MV-4-11 (cell line): ENCODE data around the gene IQCN.

Experiments used
- DNase-seq: peaks from one replicate; lab custom pipeline; 2025; lab: John Stamatoyannopoulos, UW

IQCN gene

GRCh38 chr19:18286973-18287635, 12.9 kb upstream of the IQCN start:
- DNase-seq: no peak

GRCh38 chr19:18284712-18285360, 10.6 kb upstream of the IQCN start:
- DNase-seq: no peak

GRCh38 chr19:18283338-18283737, 9.1 kb upstream of the IQCN start:
- no peak for DNase-seq

DNA sequence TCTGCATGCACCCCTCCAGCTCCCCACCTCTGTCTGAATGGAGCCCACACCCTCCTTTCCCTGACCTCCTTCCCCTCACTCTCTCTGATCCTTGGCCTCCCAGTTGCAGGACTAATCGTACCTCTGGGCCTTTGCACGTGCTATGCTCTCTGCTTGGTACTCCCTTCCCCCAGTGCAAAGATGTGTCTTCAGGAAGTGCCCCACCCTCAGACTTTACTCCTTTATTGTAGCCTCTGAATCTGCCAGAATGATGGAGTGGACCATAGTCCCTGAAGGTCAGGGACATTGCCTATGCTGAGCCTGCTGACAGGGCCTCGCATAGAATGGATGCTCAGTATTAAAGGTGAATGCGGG, 8.5 kb upstream of the IQCN start:
- peak; percentile 29 for DNase-seq

DNA sequence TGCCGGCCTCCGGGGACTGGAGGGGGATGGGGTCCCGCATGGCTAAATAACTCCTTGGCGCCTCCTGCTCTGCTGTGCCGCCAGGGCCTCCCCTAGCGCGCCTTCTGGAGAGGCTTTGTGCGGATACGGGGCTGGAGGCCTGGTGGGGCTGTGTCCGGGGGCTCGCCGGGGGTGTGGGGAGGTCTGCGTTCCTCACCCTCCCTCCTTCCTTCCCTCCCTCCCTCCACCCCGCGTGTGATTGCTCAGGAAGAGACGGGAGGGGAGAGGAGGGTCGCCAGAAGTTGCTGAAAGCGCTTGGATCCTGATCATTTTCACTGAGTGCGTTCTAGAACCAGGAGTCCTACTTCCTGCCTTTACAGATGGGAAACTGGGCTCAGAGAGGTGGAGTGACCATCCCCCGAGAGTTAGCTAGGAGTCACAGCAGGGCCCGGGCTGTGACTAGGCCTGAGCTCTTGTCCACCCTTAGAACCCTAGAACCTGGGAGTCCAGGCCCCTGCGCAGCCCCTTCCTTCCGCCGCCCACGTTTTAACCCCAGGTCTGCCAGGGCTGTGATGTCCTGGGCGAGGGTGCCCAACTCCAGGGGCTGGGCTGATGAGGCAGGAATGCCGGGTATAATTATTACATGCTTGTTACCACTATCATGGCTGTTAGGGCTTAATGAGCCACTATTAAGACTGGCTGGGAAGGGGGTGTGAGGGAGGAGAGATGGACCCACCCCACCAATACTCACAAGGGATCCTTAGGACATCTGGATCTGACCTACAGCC, 8.0 kb upstream of the IQCN start:
- DNase-seq: no peak

DNA sequence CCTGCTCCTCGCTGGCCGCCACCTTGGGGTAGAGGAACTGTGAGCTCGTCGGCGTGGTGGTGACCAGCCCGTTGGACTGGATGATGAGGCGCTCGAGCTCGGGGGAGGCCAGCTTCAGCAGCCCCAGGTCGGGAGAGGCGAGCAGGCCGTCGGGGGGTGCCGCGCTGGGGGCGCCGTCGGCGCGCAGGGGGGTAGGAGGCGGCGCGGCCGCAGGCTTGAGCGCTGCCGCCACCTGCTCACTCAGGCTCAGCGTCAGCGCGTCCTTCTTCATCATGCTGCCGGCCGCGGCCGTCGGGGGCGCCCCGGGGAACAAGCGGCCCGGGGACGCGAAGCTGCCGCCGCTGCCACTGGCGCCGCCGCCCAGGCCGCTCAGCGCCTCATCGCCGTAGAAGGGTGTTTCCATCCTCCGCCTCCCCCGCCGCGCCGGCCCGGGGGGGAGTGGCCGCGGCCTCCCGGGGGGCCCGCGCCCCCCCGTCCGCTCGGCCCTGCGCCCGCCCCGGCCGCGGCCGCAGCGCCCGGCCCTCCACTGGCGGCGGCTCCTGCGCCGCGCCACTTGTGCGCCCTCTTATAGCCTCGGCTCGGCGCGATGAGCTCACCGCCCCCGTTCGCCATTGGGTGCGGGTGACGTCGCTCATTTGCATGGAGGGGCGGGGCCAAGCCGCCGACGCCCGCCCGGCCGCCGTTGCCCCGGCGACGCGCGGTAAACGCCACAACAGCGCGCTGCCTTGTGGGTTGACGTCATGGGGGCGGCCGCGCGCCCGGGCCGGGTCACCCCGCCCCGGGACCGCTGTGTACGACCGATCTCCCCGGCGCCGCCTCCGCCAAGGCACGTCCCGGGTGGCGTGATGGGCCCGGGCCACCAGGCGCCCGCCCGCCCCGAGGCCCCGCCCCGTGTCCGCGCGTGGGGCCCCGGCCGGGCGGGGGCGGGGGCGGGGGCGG, 7.1 kb upstream of the IQCN start, which contains the start of gene JUND:
Gene JUND (minus strand): TSS at position 541 of the 939 bp plus-strand sequence. CDS start 138 bp downstream, at position 403.
- peak; percentile 98 for DNase-seq

- peak; percentile 72 for DNase-seq
Measured at GRCh38 chr19:18280247-18281081, 6.2 kb upstream of the IQCN start.

- peak; percentile 92 for DNase-seq
Measured at GRCh38 chr19:18279516-18280246, 5.4 kb upstream of the IQCN start.

DNA sequence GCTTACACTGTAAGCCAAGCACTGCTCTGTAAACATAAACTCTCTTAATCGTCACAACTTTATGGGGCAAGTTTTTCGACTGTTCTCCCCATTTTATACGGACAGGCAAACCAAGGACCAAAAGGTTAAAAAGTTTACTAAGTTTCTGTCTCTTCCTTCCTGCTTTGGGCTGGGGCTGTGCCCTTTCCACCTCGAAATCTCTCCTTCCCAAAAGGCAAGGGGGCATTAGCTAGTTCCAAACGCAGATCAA, 4.9 kb upstream of the IQCN start:
- DNase-seq: no peak

DNA sequence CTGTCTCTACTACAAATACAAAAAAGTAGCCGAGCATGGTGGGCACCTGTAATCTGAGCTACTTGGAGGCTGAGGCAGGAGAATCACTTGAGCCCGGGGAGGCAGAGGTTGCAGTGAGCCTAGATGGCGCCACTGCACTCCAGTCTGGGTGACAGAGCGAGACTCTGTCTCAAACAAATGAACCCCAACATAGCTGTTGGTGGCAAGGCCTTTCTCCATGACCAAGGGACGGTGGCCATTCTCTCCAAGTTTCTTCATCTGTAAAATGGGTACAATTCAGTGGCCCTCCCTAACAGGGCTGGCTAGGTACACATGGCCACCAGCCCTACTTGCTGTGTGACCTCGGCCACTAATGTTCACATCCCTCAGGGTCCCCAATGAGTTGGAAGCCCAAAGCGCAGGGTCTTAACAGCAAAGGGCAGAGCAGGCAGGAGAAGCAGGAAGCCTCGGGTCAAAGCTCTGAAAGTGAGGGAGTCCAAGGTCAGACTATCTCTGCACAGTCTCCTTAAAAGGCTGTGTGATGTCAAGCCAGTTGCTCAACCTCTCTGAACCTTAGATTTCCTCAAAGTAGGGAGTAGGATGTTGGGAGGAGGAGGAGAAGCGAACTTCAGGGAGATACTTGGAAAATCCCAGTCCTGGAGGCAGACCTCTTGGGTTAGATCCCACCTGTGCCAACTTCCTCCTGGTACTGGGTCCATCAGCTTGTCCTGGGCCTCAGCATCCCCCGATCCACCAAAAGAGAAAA, 4.4 kb upstream of the IQCN start:
- DNase-seq: peak; percentile 52

GRCh38 chr19:18274781-18275356, 617 bp upstream of the IQCN start:
- DNase-seq: peak; percentile 92

DNA sequence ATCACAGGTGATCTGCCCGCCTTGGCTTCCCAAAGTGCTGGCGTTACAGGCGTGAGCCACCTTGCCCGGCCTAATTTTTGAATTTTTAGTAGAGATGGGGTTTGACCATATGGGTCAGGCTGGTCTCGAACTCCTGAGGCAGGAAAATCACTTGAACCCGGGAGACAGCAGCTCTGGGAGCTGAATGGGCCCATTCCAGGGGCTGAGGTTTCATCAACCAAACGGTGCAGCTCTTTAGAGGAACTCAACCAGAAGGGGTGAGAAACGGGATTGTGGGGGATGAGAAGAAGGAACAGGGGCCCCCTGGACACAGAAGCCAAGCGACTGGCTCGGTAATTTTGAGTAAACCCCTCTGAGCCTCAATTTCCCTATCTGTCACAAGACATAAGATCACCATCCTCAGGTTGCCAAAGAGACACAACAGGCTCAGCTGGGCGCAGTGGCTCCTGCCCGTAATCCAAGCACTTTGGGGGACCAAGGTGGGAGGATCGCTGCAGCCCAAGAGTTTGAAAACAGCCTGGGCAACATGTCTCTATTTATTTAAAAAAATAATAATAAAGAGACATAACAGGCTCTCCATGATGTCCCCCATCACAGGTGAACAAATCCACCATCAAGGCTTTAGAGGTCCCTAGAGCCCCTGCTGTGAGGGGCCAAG, 562 bp downstream of the IQCN start:
- no peak for DNase-seq

- DNase-seq: no peak
Measured at GRCh38 chr19:18271433-18271841, 2.8 kb downstream of the IQCN start.

DNA sequence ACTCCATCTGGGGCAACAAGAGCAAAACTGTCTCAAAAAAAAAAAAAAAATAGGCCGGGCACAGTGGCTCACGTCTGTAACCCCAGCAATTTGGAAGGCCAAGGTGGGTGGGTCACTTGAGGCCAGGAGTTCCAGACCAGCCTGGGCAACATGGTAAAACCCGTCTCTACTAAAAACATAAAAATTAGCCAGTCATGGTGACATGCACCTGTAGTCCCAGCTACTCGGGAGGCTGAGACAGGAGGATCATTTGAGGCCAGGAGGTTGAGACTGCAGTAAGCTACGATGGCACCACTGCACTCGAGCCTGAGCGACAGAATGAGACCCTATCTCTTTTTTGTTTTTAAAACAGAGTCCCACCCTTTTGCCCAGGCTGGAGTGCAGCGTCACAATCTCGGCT, 3.9 kb downstream of the IQCN start:
- no peak for DNase-seq

DNA sequence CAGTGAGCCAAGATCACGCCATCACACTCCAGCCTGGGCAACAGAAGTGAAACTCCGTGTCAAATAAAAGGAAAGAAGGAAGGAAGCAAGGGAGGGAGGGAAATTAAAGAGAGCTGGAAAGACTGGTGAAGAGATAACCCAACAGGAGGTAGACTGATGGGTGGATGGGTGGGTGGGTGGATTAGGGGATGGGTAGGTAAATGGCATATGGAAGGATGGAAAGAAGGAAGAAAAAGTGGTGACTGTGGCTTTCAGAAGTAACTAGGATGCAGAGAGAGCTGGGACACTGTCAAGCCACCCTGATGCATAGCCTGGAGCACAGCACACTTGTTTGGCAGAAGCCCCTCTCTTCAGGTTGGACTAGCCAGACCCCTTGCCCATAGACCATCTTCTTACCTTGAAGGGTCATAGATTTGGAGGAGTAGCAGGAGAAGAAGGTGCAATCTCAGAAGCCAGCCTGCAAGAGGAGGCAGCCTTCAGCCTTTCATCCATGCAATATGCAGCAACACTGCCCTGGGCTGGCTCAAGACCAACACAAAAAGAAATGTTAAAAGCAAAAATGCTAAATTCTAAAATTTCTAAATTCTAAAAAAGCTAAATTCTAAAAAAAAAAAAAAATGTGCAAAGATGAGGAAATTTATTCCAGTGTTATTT, 5.1 kb downstream of the IQCN start:
- peak; percentile 33 for DNase-seq

DNA sequence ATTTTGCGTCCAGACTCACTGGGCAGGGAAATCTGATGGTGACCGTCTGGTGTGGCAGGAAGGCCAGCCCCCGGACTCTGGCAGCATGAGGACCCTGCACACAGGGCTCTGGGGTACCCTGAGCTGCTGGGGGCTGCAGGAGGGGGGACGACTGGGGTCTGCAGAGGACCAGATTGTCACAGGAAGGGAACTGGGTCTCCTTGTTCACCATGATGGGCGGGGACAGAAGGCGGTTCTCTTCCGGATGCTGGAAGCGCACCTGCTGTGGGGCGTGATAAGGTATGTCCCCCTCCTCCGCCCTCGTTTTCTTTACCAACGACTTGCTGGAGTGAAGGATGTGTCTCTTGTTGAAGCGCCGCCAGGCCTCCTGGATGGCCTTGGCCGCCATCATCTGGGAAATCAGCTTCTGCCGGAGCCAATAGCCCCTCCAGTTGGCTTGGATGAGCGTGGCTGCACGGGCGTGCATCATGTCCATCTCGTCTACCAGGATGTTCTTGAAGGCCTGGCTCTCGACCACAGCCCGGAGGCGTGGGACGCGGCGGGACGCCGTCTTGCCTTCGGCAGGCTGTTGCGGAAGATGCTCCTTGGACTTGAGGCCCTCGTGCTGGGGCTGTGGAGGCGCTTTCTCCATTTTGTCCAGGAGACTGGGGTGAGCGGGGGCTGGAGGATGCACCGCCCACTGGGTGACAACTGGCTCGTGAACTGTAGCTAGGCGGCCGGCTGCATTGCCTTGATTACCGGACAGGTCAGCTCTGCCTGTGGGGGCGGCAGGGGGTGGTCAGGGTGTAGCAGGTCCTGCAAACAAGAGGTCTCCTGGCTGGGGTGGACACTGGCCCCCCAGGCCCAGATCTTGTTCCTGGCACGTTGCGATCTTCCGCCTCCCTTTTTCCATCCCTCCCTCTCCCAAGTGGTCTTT, 7.2 kb downstream of the IQCN start:
- no peak for DNase-seq

GRCh38 chr19:18265582-18265981, 8.7 kb downstream of the IQCN start:
- DNase-seq: no peak
